Peyer's patch (tissue), 4 donors: ENCODE data around the gene HLCS.

ENCODE experiments used
- POLR2A ChIP-seq, 2 donors: fragments of 450-650 bp; IDR thresholded peaks; one replicate each; pipeline ENCODE4 v1.5.1; 2017; ENCODE audit warnings: antibody characterized with exemption in 2 of 2, mild to moderate bottlenecking in 2 of 2, moderate library complexity in 2 of 2
- TF ChIP-seq, protein P1 (sequence below), 6 experiments: fragments of 450-650 bp in 4 of 6; fragments of 200-600 bp in 2 of 6; sonication (generic) in 1 of 6; IDR thresholded peaks; one replicate each; pipeline ENCODE4 v1.5.1; 2017 to 2019; ENCODE audit warnings: antibody characterized with exemption in 6 of 6, mild to moderate bottlenecking in 3 of 6, moderate library complexity in 1 of 6

DNA sequence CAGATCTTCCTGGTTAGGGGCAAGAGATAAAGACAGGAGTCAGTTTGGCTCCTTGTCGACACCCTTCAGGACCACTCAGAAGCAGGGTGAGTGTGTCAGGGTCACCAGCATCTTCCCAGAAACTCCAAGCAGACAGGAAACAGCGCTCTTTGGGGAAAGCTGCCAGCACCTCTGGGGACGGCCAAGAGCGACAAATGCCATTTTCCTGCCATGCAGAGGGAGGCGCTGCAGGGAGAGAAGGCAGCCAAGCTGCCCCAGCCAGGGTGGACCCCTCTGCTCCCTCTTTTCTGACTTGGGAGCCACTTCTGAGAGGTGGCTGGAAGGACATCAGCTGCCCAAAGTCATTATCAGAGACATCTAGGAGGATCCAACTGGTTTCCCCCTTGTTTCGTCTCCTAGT is 238.6 kb downstream of the HLCS start:
- TF ChIP-seq, protein P1, sequence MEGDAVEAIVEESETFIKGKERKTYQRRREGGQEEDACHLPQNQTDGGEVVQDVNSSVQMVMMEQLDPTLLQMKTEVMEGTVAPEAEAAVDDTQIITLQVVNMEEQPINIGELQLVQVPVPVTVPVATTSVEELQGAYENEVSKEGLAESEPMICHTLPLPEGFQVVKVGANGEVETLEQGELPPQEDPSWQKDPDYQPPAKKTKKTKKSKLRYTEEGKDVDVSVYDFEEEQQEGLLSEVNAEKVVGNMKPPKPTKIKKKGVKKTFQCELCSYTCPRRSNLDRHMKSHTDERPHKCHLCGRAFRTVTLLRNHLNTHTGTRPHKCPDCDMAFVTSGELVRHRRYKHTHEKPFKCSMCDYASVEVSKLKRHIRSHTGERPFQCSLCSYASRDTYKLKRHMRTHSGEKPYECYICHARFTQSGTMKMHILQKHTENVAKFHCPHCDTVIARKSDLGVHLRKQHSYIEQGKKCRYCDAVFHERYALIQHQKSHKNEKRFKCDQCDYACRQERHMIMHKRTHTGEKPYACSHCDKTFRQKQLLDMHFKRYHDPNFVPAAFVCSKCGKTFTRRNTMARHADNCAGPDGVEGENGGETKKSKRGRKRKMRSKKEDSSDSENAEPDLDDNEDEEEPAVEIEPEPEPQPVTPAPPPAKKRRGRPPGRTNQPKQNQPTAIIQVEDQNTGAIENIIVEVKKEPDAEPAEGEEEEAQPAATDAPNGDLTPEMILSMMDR (IDR thresholded peaks at IDR 0.05), result no peak
- no peak for TF ChIP-seq POLR2A (IDR thresholded peaks at IDR 0.05)
